HEK293 (cell line): ENCODE results near the gene C3.

Experiments
- CTCF ChIA-PET: fragments of 350-600 bp; formaldehyde crosslinking; extraction: SDS; loops from one replicate; lab custom pipeline; 2021; ENCODE audit warnings: antibody characterized with exemption; lab: Yijun Ruan, JAX
- POLR2A ChIA-PET: fragments of 300-600 bp; formaldehyde crosslinking; extraction: SDS; loops from one replicate; lab custom pipeline; 2020; ENCODE audit warnings: antibody characterized with exemption, inconsistent platforms; lab: Yijun Ruan, JAX
- H3K27ac ChIP-seq: fragments of 200-500 bp; sonication (Bioruptor generic); 2 replicates; pipeline ENCODE4 v1.5.1; 2014; ENCODE audit warnings: low read depth, low read length, control low read depth, inconsistent platforms; ENCODE audit errors: extremely low read depth
- H3K36me3 ChIP-seq, 2 experiments: fragments of 200-500 bp in 1 of 2; sonication (Bioruptor generic) in 1 of 2; 1 replicate in 1 of 2; 2 replicates in 1 of 2; pipeline ENCODE4 v1.5.1; 2014 to 2017; ENCODE audit warnings: inconsistent platforms in 2 of 2, low read length in 2 of 2; ENCODE audit not compliant: control insufficient read depth in 2 of 2, insufficient read depth in 1 of 2
- H3K4me1 ChIP-seq: fragments of 200-500 bp; sonication (Bioruptor generic); 2 replicates; pipeline ENCODE4 v1.5.1; 2014; ENCODE audit warnings: mild to moderate bottlenecking, low read length, inconsistent platforms; ENCODE audit not compliant: control insufficient read depth, insufficient read depth
- H3K4me3 ChIP-seq: 2 replicates; pipeline ENCODE4 v1.5.1; 2011; ENCODE audit warnings: low read depth, mild to moderate bottlenecking, control low read depth, low read length, moderate library complexity
- H3K9me3 ChIP-seq: fragments of 200-500 bp; sonication (Bioruptor generic); 2 replicates; pipeline ENCODE4 v1.5.1; 2014; ENCODE audit warnings: low read depth, low read length, inconsistent platforms; ENCODE audit not compliant: control insufficient read depth, insufficient read depth
- ATF2 ChIP-seq: fragments of 450-650 bp; formaldehyde crosslinking; IDR thresholded peaks from 2 replicates; pipeline ENCODE4 v1.5.1; 2016; ENCODE audit warnings: missing biosample characterization, missing genetic modification characterization, low read depth
- BCL11B ChIP-seq: fragments of 450-650 bp; formaldehyde crosslinking; IDR thresholded peaks from 2 replicates; pipeline ENCODE4 v1.5.1; 2016; ENCODE audit warnings: low read depth, missing biosample characterization, missing genetic modification characterization
- EGR2 ChIP-seq: fragments of 450-650 bp; formaldehyde crosslinking; IDR thresholded peaks from 2 replicates; pipeline ENCODE4 v1.5.1; 2016; ENCODE audit warnings: low read depth, missing biosample characterization, missing genetic modification characterization
- HOXD13 ChIP-seq: sonication (generic); formaldehyde crosslinking; IDR thresholded peaks from 2 replicates; pipeline ENCODE4 v1.8.0; 2022; ENCODE audit warnings: missing genetic modification reagents, borderline replicate concordance
- IKZF3 ChIP-seq: fragments of 450-650 bp; IDR thresholded peaks from 2 replicates; pipeline ENCODE4 v1.5.0; 2018; ENCODE audit warnings: missing biosample characterization, mild to moderate bottlenecking, missing genetic modification characterization, moderate library complexity
- KLF10 ChIP-seq: fragments of 450-650 bp; IDR thresholded peaks from 2 replicates; pipeline ENCODE4 v1.5.1; 2018; ENCODE audit warnings: missing biosample characterization, mild to moderate bottlenecking, missing genetic modification characterization
- ZFHX2 ChIP-seq: fragments of 450-650 bp; formaldehyde crosslinking; conservative IDR thresholded peaks from 2 replicates; pipeline ENCODE4 v1.5.1; 2016; ENCODE audit warnings: missing biosample characterization, missing genetic modification characterization
- ZFP41 ChIP-seq: fragments of 450-650 bp; formaldehyde crosslinking; IDR thresholded peaks from 2 replicates; pipeline ENCODE4 v1.5.1; 2016; ENCODE audit warnings: missing biosample characterization, missing genetic modification characterization, borderline replicate concordance
- ZIC2 ChIP-seq: fragments of 450-650 bp; formaldehyde crosslinking; IDR thresholded peaks from 2 replicates; pipeline ENCODE4 v1.5.1; 2016; ENCODE audit warnings: missing biosample characterization, missing genetic modification characterization
- ZNF248 ChIP-seq: fragments of 450-650 bp; formaldehyde crosslinking; IDR thresholded peaks from 2 replicates; pipeline ENCODE4 v1.5.1; 2017; ENCODE audit warnings: missing biosample characterization, missing genetic modification characterization
- ZNF48 ChIP-seq: fragments of 450-650 bp; formaldehyde crosslinking; IDR thresholded peaks from 2 replicates; pipeline ENCODE4 v1.5.1; 2016; ENCODE audit warnings: missing biosample characterization, missing genetic modification characterization
- ZNF513 ChIP-seq: fragments of 450-650 bp; IDR thresholded peaks from 2 replicates; pipeline ENCODE4 v1.5.1; 2018; ENCODE audit warnings: missing biosample characterization, missing genetic modification characterization
- ZNF670 ChIP-seq: fragments of 450-650 bp; formaldehyde crosslinking; IDR thresholded peaks from 2 replicates; pipeline ENCODE4 v1.5.1; 2016; ENCODE audit warnings: missing biosample characterization, missing genetic modification characterization, low read depth
- TF ChIP-seq, protein P1 (sequence below): fragments of 450-650 bp; formaldehyde crosslinking; IDR thresholded peaks from 2 replicates; pipeline ENCODE4 v1.5.1; 2016; ENCODE audit warnings: missing biosample characterization, missing genetic modification characterization
- TF ChIP-seq, protein P2 (sequence below): sonication (generic); formaldehyde crosslinking; IDR thresholded peaks from 2 replicates; pipeline ENCODE4 v1.8.1; 2022; ENCODE audit warnings: mild to moderate bottlenecking, moderate library complexity, missing genetic modification reagents
- TF ChIP-seq, protein P3 (sequence below): fragments of 450-650 bp; formaldehyde crosslinking; IDR thresholded peaks from 2 replicates; pipeline ENCODE4 v1.5.1; 2016; ENCODE audit warnings: missing biosample characterization, missing genetic modification characterization, borderline replicate concordance

Gene C3

DNA sequence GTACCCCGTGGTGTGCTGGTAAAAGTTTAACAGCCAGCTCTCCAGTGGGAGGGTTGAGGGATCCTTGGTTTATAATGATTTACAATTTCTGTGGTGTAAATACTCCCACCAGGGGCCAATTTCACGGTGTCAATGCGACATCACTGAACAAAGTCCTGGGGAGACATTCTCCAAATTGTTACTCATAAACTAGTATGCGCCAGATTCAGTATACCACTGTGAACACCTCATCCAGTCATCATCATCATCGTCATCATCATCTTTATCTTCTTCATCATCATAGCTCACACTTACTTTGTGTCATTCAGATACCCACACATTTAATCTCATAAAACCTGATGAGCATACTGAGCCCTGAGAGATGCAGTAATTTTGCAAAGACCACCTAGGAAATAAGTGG lies 33.3 kb downstream of the C3 start:
- Histone ChIP-seq H3K9me3 (no peaks in the 10 kb centered on the region), H3K4me1 (no peaks in the 10 kb centered on the region), H3K4me3 (no peak overlapping the region), H3K27ac (no peak overlapping the region), H3K36me3 (no peaks in the 10 kb centered on the region)
- TF ChIP-seq KLF10 (tag by site-specific recombination) (no peak), EGR2 (tag by site-specific recombination) (0 out of 2 replicates have a peak, but pooled peaks have one; percentile 10), ZFP41 (no peak), ZFHX2 (tag by site-specific recombination) (peak; percentile 29), ZNF513 (tag by site-specific recombination) (peak; percentile 81), ZNF670 (tag by site-specific recombination) (no peak), ZIC2 (tag by site-specific recombination) (0 out of 2 replicates have a peak, but pooled peaks have one; percentile 27), HOXD13 (no peak)
- TF ChIP-seq, protein P1, sequence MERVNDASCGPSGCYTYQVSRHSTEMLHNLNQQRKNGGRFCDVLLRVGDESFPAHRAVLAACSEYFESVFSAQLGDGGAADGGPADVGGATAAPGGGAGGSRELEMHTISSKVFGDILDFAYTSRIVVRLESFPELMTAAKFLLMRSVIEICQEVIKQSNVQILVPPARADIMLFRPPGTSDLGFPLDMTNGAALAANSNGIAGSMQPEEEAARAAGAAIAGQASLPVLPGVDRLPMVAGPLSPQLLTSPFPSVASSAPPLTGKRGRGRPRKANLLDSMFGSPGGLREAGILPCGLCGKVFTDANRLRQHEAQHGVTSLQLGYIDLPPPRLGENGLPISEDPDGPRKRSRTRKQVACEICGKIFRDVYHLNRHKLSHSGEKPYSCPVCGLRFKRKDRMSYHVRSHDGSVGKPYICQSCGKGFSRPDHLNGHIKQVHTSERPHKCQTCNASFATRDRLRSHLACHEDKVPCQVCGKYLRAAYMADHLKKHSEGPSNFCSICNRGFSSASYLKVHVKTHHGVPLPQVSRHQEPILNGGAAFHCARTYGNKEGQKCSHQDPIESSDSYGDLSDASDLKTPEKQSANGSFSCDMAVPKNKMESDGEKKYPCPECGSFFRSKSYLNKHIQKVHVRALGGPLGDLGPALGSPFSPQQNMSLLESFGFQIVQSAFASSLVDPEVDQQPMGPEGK: no peak
- ChIA-PET CTCF (interaction anchor here (1.3 kb wide), 1 partner anchor 176 kb away, joined by 4 read pairs; no protein-coding TSS in a partner anchor), POLR2A (no interaction called here)

- Histone ChIP-seq H3K4me3 (no peak overlapping the region), H3K9me3 (no peaks in the 10 kb centered on the region), H3K27ac (no peak overlapping the region), H3K36me3 (no peaks in the 10 kb centered on the region), H3K4me1 (no peaks in the 10 kb centered on the region)
- ChIA-PET CTCF (interaction anchor here (1.3 kb wide), 1 partner anchor 177 kb away, joined by 4 read pairs; no protein-coding TSS in a partner anchor), POLR2A (no interaction called here)
- TF ChIP-seq BCL11B (tag by site-specific recombination) (no peak), ATF2 (no peak), IKZF3 (tag by site-specific recombination) (no peak), ZNF248 (tag by site-specific recombination) (no peak), ZNF48 (tag by site-specific recombination) (no peak)
- TF ChIP-seq, protein P2, sequence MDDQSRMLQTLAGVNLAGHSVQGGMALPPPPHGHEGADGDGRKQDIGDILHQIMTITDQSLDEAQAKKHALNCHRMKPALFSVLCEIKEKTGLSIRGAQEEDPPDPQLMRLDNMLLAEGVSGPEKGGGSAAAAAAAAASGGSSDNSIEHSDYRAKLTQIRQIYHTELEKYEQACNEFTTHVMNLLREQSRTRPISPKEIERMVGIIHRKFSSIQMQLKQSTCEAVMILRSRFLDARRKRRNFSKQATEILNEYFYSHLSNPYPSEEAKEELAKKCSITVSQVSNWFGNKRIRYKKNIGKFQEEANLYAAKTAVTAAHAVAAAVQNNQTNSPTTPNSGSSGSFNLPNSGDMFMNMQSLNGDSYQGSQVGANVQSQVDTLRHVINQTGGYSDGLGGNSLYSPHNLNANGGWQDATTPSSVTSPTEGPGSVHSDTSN (CRISPR knock-in tag): no peak
- TF ChIP-seq, protein P3, sequence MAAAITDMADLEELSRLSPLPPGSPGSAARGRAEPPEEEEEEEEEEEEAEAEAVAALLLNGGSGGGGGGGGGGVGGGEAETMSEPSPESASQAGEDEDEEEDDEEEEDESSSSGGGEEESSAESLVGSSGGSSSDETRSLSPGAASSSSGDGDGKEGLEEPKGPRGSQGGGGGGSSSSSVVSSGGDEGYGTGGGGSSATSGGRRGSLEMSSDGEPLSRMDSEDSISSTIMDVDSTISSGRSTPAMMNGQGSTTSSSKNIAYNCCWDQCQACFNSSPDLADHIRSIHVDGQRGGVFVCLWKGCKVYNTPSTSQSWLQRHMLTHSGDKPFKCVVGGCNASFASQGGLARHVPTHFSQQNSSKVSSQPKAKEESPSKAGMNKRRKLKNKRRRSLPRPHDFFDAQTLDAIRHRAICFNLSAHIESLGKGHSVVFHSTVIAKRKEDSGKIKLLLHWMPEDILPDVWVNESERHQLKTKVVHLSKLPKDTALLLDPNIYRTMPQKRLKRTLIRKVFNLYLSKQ (tag by site-specific recombination): no peak
Measured at GRCh38 chr19:6686628-6686975, 33.8 kb downstream of the C3 start.
